K562 (cell line): ENCODE data around the gene MYO18A. TPM values are rescaled to one million over a fixed set of nuclear protein-coding genes. Genes with fewer than 3 reads are reported as not detected.

Experiments
- ATF1 ChIP-seq, 2 experiments: fragments of 450-650 bp in 1 of 2; IDR thresholded peaks; 2 replicates each; pipeline ENCODE4 v1.6.1; 2016; ENCODE audit warnings: missing compliant biosample characterization in 1 of 2, missing genetic modification characterization in 1 of 2
- BCOR ChIP-seq: fragments of 450-650 bp; IDR thresholded peaks from 2 replicates; pipeline ENCODE4 v1.6.1; 2016
- KDM2B ChIP-seq: fragments of 250-450 bp; sonication (Bioruptor Pico); IDR thresholded peaks from 2 replicates; pipeline ENCODE4 v1.8.0; 2021; ENCODE audit warnings: mild to moderate bottlenecking, moderate library complexity
- LCOR ChIP-seq: sonication (generic); formaldehyde crosslinking; IDR thresholded peaks from 2 replicates; pipeline ENCODE4 v1.8.0; 2022; ENCODE audit warnings: mild to moderate bottlenecking, missing genetic modification reagents
- LEF1 ChIP-seq: fragments of 450-650 bp; IDR thresholded peaks from 2 replicates; pipeline ENCODE4 v1.6.1; 2016; ENCODE audit warnings: mild to moderate bottlenecking
- NFIC ChIP-seq: fragments of 450-650 bp; IDR thresholded peaks from 2 replicates; pipeline ENCODE4 v1.6.1; 2017; ENCODE audit warnings: mild to moderate bottlenecking, inconsistent platforms
- NR2C2 ChIP-seq, 2 experiments: fragments of 200-800 bp in 1 of 2; sonication (Bioruptor generic) in 1 of 2; sonication (generic) in 1 of 2; formaldehyde crosslinking in 1 of 2; IDR thresholded peaks; 2 replicates each; pipeline versions ENCODE4 v1.6.1 to v1.8.0; 2016 to 2022; ENCODE audit warnings: mild to moderate bottlenecking in 1 of 2, missing compliant biosample characterization in 1 of 2, missing genetic modification characterization in 1 of 2, missing genetic modification reagents in 1 of 2
- POLR2A ChIP-seq: fragments of 450-650 bp; conservative IDR thresholded peaks from 2 replicates; pipeline ENCODE4 v1.6.1; 2016
- POLR2AphosphoS5 ChIP-seq: IDR thresholded peaks from 2 replicates; pipeline ENCODE4 v1.6.1; 2011; ENCODE audit warnings: mild to moderate bottlenecking, low read depth, low read length, moderate library complexity; ENCODE audit not compliant: control insufficient read depth, insufficient read depth
- SLC30A9 ChIP-seq: fragments of 250-450 bp; sonication (Bioruptor Pico); IDR thresholded peaks from 2 replicates; pipeline ENCODE4 v1.8.0; 2022; ENCODE audit warnings: mild to moderate bottlenecking, moderate library complexity
- SNIP1 ChIP-seq: fragments of 450-650 bp; IDR thresholded peaks from 2 replicates; pipeline ENCODE4 v1.7.1; 2017; ENCODE audit warnings: low read depth, mild to moderate bottlenecking
- TAL1 ChIP-seq: fragments of 450-650 bp; IDR thresholded peaks from 2 replicates; pipeline ENCODE4 v1.6.1; 2016; ENCODE audit warnings: mild to moderate bottlenecking
- TCF3 ChIP-seq: sonication (generic); formaldehyde crosslinking; IDR thresholded peaks from 2 replicates; pipeline ENCODE4 v1.4.0; 2020; ENCODE audit warnings: mild to moderate bottlenecking, missing genetic modification reagents
- ZBTB1 ChIP-seq: sonication (generic); formaldehyde crosslinking; IDR thresholded peaks from 2 replicates; pipeline ENCODE4 v1.8.1; 2023; ENCODE audit warnings: missing genetic modification reagents, low read depth, mild to moderate bottlenecking, borderline replicate concordance
- ZKSCAN8 ChIP-seq: fragments of 200-800 bp; sonication (Bioruptor generic); IDR thresholded peaks from 2 replicates; pipeline ENCODE4 v1.6.1; 2016; ENCODE audit warnings: missing genetic modification characterization, missing compliant biosample characterization
- ZNF184 ChIP-seq: sonication (generic); formaldehyde crosslinking; IDR thresholded peaks from 2 replicates; pipeline ENCODE4 v1.5.0; 2020; ENCODE audit warnings: missing genetic modification reagents
- ZNF23 ChIP-seq: fragments of 250-450 bp; sonication (Bioruptor Pico); IDR thresholded peaks from 2 replicates; pipeline ENCODE4 v1.4.0; 2020; ENCODE audit warnings: mild to moderate bottlenecking
- ZNF507 ChIP-seq: conservative IDR thresholded peaks from 2 replicates; pipeline ENCODE4 v1.6.1; 2017; ENCODE audit warnings: missing genetic modification characterization, missing compliant biosample characterization
- ZNF589 ChIP-seq: fragments of 200-800 bp; sonication (Bioruptor generic); IDR thresholded peaks from 2 replicates; pipeline ENCODE4 v1.6.1; 2016; ENCODE audit warnings: low read depth, missing genetic modification characterization, missing compliant biosample characterization
- ZNF764 ChIP-seq: fragments of 250-450 bp; sonication (Bioruptor Pico); IDR thresholded peaks from 2 replicates; pipeline ENCODE4 v1.4.0; 2020; ENCODE audit warnings: low read depth, mild to moderate bottlenecking, moderate library complexity
- ZNF780A ChIP-seq: fragments of 250-450 bp; sonication (Bioruptor Pico); IDR thresholded peaks from 2 replicates; pipeline ENCODE4 v1.5.0; 2021; ENCODE audit warnings: mild to moderate bottlenecking
- polyA plus RNA-seq, 8 experiments: library from polyadenylated mRNA; depleted of rRNA in 4 of 8; stranded (reverse) in 5 of 8; unstranded in 3 of 8; fragments of >200 nt; fragmentation: Nextera tagmentation in 2 of 8; fragmentation: Illumina TruSeq in 1 of 8; extraction: Ambion mirVana in 2 of 8; extraction: Trizol in 1 of 8; gene quantifications; 2 replicates each; pipeline versions ENCODE4 v1.2.1 to v1.2.3, GENCODE V29; 2011 to 2014; ENCODE audit warnings: inconsistent platforms in 1 of 8, missing spikeins in 1 of 8
- total RNA-seq, 7 experiments: library from RNA; depleted of rRNA in 6 of 7; stranded (reverse); fragments of >200 nt in 6 of 7; fragmentation: Illumina TruSeq in 2 of 7; extraction: Trizol in 2 of 7; gene quantifications; 2 replicates each; pipeline versions ENCODE4 v1.2.1 to v1.2.3, GENCODE V29; 2011 to 2021; ENCODE audit warnings: low replicate concordance in 1 of 7
- TF ChIP-seq, protein P1 (sequence below): fragments of 450-650 bp; formaldehyde crosslinking; IDR thresholded peaks from 2 replicates; pipeline ENCODE4 v1.4.0; 2020; ENCODE audit warnings: mild to moderate bottlenecking, moderate library complexity
- TF ChIP-seq, protein P2 (sequence below): fragments of 450-650 bp; IDR thresholded peaks from 2 replicates; pipeline ENCODE4 v1.6.1; 2016; ENCODE audit warnings: low read depth, mild to moderate bottlenecking, moderate library complexity
- TF ChIP-seq, protein P3 (sequence below): fragments of 250-450 bp; sonication (Bioruptor Pico); IDR thresholded peaks from 2 replicates; pipeline ENCODE4 v1.5.0; 2021; ENCODE audit warnings: mild to moderate bottlenecking, borderline replicate concordance

MYO18A gene
- total and polyA plus RNA-seq, 9 of the 15 experiments (the other 6 are each of a cell fraction or from before 2014, with no cell fraction given): 2.5 to 65.4 (median 17.1) TPM

DNA sequence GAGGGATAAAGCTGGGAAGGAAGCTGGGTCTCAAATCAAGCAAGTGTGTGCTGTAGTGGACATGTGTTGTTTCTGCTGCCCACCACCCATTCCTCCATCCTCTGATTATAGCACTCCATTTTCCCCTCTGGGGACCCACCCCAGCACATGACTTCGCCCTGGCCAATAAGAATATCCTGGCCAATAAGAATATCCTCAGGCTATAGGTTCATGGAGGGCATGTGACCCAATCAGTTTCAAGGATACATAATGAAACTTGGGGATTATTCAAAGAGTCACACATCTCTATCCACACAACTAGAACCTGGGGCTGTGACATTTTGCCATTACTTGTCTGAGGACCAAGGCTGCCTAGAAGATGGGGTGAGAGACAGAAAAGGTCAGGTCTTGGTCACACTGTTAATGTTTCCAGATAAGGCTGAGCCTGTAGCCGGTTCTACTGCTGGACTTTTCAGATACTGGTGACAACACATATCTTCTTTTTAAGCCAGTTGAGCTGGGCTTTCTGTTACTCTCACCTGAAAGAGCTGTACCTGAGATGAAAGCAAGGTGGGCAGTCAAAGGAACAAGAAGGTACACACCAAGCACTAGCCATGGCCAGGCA, 33.7 kb downstream of the MYO18A start (continued):
- TF ChIP-seq, protein P1, sequence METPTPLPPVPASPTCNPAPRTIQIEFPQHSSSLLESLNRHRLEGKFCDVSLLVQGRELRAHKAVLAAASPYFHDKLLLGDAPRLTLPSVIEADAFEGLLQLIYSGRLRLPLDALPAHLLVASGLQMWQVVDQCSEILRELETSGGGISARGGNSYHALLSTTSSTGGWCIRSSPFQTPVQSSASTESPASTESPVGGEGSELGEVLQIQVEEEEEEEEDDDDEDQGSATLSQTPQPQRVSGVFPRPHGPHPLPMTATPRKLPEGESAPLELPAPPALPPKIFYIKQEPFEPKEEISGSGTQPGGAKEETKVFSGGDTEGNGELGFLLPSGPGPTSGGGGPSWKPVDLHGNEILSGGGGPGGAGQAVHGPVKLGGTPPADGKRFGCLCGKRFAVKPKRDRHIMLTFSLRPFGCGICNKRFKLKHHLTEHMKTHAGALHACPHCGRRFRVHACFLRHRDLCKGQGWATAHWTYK (CRISPR knock-in tag): no peak
- TF ChIP-seq, protein P2, sequence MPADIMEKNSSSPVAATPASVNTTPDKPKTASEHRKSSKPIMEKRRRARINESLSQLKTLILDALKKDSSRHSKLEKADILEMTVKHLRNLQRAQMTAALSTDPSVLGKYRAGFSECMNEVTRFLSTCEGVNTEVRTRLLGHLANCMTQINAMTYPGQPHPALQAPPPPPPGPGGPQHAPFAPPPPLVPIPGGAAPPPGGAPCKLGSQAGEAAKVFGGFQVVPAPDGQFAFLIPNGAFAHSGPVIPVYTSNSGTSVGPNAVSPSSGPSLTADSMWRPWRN: no peak
- no peak for TF ChIP-seq SNIP1
- no peak for TF ChIP-seq ZNF780A
- no peak for TF ChIP-seq SLC30A9 (CRISPR knock-in tag)
- TF ChIP-seq TAL1: peak; percentile 51; the same call in 1 of the 2 replicates
- TF ChIP-seq, protein P3, sequence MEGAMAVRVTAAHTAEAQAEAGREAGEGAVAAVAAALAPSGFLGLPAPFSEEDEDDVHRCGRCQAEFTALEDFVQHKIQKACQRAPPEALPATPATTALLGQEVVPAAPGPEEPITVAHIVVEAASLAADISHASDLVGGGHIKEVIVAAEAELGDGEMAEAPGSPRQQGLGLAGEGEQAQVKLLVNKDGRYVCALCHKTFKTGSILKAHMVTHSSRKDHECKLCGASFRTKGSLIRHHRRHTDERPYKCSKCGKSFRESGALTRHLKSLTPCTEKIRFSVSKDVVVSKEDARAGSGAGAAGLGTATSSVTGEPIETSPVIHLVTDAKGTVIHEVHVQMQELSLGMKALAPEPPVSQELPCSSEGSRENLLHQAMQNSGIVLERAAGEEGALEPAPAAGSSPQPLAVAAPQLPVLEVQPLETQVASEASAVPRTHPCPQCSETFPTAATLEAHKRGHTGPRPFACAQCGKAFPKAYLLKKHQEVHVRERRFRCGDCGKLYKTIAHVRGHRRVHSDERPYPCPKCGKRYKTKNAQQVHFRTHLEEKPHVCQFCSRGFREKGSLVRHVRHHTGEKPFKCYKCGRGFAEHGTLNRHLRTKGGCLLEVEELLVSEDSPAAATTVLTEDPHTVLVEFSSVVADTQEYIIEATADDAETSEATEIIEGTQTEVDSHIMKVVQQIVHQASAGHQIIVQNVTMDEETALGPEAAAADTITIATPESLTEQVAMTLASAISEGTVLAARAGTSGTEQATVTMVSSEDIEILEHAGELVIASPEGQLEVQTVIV (CRISPR knock-in tag): no peak
- TF ChIP-seq NR2C2 (CRISPR knock-in tag; IDR thresholded peaks at IDR 0.05): no peak
- TF ChIP-seq NR2C2 (tag; IDR thresholded peaks at IDR 0.05): 0 out of 2 replicates have a peak, but pooled peaks have one; percentile 5
- 0 out of 2 replicates have a peak, but pooled peaks have one; percentile 20 for TF ChIP-seq POLR2AphosphoS5
- no peak for TF ChIP-seq KDM2B (CRISPR knock-in tag)
- TF ChIP-seq BCOR: no peak
- TF ChIP-seq ZNF764: no peak
- no peak for TF ChIP-seq ZNF507 (tag)
- TF ChIP-seq ZKSCAN8 (CRISPR knock-in tag): no peak
- TF ChIP-seq TCF3 (CRISPR knock-in tag): peak; percentile 51; the same call in 1 of the 2 replicates
- TF ChIP-seq ZBTB1 (CRISPR knock-in tag): no peak
- no peak for TF ChIP-seq ZNF23
- TF ChIP-seq ZNF184 (CRISPR knock-in tag): no peak
- TF ChIP-seq ZNF589: no peak
- TF ChIP-seq NFIC: no peak
- no peak for TF ChIP-seq POLR2A
- TF ChIP-seq LCOR (CRISPR knock-in tag): no peak
- TF ChIP-seq LEF1: peak; percentile 43; the same call in 1 of the 2 replicates
- TF ChIP-seq ATF1 (CRISPR knock-in tag; IDR thresholded peaks at IDR 0.05): no peak
- no peak for TF ChIP-seq ATF1 (tag; IDR thresholded peaks at IDR 0.05)
